Vagina (tissue), 2 donors: ENCODE measurements around the gene SELENOM. TPM values are rescaled to one million over a fixed set of nuclear protein-coding genes. Genes with fewer than 3 reads are reported as not detected.

Experiments used
- DNase-seq, 2 donors: peaks; one replicate each; pipeline ENCODE4 v3.0.0-alpha.2; 2017; ENCODE audit errors: extremely low spot score in 2 of 2
- H3K27ac ChIP-seq: fragments of 200-600 bp; sonication (generic); one replicate; pipeline ENCODE4 v1.5.1; 2019
- H3K27me3 ChIP-seq: fragments of 200-600 bp; sonication (generic); one replicate; pipeline ENCODE4 v1.5.1; 2019
- H3K36me3 ChIP-seq, 2 donors: fragments of 200-600 bp; sonication (generic); one replicate each; pipeline ENCODE4 v1.5.1; 2017 to 2019
- H3K4me1 ChIP-seq: fragments of 200-600 bp; sonication (generic); one replicate; pipeline ENCODE4 v1.5.1; 2019
- H3K4me3 ChIP-seq, 2 donors: fragments of 200-600 bp; sonication (generic); 1 replicate in 1 of 2; 2 replicates in 1 of 2; pipeline ENCODE4 v1.5.1; 2016 to 2019
- H3K9me3 ChIP-seq: fragments of 200-600 bp; sonication (generic); one replicate; pipeline ENCODE4 v1.5.1; 2019
- POLR2A ChIP-seq, 2 donors: fragments of 450-650 bp; IDR thresholded peaks; one replicate each; pipeline ENCODE4 v1.6.1; 2017; ENCODE audit warnings: antibody characterized with exemption in 2 of 2, mild to moderate bottlenecking in 2 of 2, moderate library complexity in 2 of 2
- POLR2AphosphoS5 ChIP-seq, 2 donors: sonication (generic); formaldehyde crosslinking; IDR thresholded peaks; one replicate each; pipeline ENCODE4 v1.9.0; 2017; ENCODE audit warnings: antibody characterized with exemption in 2 of 2, mild to moderate bottlenecking in 2 of 2, low read depth in 1 of 2; ENCODE audit not compliant: insufficient read depth in 1 of 2
- intact Hi-C: fragments of 100-400 bp; cut with DNase I; formaldehyde crosslinking; loops from one replicate; pipeline ENCODE4 v1.15.1; 2023
- total RNA-seq: library from RNA; depleted of rRNA; stranded (reverse); fragments of >200 nt; gene quantifications from one replicate; pipeline ENCODE4 v1.2.3, GENCODE V29; 2016
- TF ChIP-seq, protein P1 (sequence below), 3 experiments: fragments of 450-650 bp in 2 of 3; fragments of 200-600 bp in 1 of 3; sonication (generic) in 1 of 3; IDR thresholded peaks; one replicate each; pipeline ENCODE4 v1.5.1; 2017 to 2019; ENCODE audit warnings: antibody characterized with exemption in 3 of 3, mild to moderate bottlenecking in 2 of 3, moderate library complexity in 2 of 3

The SELENOM gene, protein sequence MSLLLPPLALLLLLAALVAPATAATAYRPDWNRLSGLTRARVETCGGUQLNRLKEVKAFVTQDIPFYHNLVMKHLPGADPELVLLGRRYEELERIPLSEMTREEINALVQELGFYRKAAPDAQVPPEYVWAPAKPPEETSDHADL
- total RNA-seq, result 941 TPM

DNA sequence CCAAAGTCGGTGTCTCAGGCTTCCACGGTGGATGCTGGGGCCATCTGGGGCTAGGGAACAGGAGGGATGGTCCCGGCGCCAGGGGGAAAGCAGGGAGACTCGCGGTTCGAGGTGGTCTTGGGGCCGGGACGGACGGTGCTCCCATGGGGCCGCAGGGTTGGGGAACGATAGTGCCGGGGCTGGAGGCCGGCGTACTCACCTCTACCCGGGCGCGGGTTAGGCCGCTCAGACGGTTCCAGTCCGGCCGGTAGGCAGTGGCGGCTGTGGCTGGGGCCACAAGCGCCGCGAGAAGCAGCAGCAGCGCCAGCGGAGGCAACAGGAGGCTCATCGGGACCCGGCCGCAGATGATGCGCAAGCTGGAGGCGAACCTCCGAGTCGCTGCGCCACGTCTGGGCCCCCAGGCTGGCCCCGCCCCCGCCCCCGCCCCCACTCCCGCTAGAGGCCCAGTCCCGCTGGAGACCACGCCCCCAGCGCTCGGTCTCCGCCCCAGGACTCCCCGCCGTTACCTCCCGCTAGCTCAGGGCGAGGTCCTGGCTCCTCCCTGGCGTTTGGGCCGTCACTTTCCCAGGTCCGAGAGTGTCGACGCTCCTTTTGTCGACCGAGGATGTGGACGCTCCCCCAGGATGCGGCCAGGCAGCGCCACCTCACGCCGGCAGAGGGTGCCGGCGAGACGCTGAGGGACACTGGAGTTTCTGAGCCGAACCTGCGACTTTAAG is at the start of gene SELENOM:
SELENOM (minus strand) TSS at position 391 of the 716 bp plus-strand sequence; CDS start at position 328, 63 bp downstream.
- peaks cover 51% of the 10 kb centered on the region for H3K4me1 ChIP-seq
- peak within 1 kb of the TSS; percentile 98 for H3K27ac ChIP-seq
- peak in 1 of 2 donors; percentile 97 for DNase-seq
- no peaks in the 10 kb centered on the region for H3K36me3 ChIP-seq
- H3K9me3 ChIP-seq, result no peaks in the 10 kb centered on the region
- TF ChIP-seq POLR2AphosphoS5 (IDR thresholded peaks at IDR 0.05; ENCODE audit: insufficient read depth in 1 of 2, low read depth in 1 of 2), result peak; percentile 84 to 97
- TF ChIP-seq POLR2A (IDR thresholded peaks at IDR 0.05), result peak; percentile 21 to 94
- TF ChIP-seq, protein P1, sequence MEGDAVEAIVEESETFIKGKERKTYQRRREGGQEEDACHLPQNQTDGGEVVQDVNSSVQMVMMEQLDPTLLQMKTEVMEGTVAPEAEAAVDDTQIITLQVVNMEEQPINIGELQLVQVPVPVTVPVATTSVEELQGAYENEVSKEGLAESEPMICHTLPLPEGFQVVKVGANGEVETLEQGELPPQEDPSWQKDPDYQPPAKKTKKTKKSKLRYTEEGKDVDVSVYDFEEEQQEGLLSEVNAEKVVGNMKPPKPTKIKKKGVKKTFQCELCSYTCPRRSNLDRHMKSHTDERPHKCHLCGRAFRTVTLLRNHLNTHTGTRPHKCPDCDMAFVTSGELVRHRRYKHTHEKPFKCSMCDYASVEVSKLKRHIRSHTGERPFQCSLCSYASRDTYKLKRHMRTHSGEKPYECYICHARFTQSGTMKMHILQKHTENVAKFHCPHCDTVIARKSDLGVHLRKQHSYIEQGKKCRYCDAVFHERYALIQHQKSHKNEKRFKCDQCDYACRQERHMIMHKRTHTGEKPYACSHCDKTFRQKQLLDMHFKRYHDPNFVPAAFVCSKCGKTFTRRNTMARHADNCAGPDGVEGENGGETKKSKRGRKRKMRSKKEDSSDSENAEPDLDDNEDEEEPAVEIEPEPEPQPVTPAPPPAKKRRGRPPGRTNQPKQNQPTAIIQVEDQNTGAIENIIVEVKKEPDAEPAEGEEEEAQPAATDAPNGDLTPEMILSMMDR (IDR thresholded peaks at IDR 0.05), result peak; percentile 67 to 96 (median 96)
- peak within 1 kb of the TSS; percentile 74 to 95 for H3K4me3 ChIP-seq
- H3K27me3 ChIP-seq, result no peaks in the 10 kb centered on the region
- intact Hi-C loops, result no loop called here

DNA sequence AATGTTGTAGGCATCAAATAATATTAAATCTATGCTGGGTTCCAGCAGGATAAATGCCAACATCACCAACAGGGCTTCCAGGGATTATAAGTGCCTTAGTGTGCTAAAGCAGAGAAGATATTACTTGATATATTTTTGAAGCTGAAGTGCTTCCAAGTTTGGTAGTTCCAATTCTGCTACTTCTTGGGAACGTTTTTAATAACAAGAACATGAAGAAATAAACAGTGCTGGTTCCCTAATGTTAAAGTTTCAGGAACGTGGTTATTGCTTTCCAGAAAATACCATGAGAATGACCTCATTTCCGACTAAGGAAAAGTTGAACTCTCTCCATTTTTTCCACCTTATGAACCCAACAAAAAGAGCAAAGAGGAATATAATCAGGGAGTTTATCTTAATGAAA is 48.1 kb upstream of the SELENOM start:
- no peak for DNase-seq
- Histone ChIP-seq H3K27me3 (no peaks in the 10 kb centered on the region), H3K4me3 (no peak overlapping the region), H3K4me1 (peaks cover 6% of the 10 kb centered on the region), H3K27ac (peak overlapping the region; percentile 58), H3K9me3 (no peaks in the 10 kb centered on the region), H3K36me3 (no peaks in the 10 kb centered on the region)
- intact Hi-C loops, result no loop called here
- TF ChIP-seq, protein P1 (IDR thresholded peaks at IDR 0.05), result no peak
- TF ChIP-seq POLR2A (IDR thresholded peaks at IDR 0.05) (no peak), POLR2AphosphoS5 (IDR thresholded peaks at IDR 0.05; ENCODE audit: insufficient read depth in 1 of 2, low read depth in 1 of 2) (peak in 1 of 2 donors; percentile 86)

DNA sequence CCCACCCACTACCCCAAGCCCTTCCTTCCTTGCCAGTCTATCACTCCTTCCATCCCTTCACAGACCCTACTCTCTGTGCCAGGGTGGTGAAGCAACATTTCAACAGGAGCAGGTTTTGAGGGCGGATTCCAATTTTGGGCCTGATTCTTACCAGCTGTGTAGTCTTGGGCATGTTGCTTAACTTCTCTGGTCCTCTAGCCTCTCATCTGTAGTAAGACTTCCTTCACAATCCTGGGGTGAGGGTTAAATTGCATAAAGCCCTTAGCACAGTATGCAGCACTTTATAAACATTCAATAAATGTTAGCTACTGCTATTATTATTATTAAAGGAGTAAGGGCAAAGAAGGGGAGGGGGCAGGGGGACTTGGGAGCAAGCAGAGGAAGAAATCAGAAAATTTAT is 47.6 kb upstream of the SELENOM start:
- H3K27ac ChIP-seq, result peak overlapping the region; percentile 58
- intact Hi-C loops, result no loop called here

DNA sequence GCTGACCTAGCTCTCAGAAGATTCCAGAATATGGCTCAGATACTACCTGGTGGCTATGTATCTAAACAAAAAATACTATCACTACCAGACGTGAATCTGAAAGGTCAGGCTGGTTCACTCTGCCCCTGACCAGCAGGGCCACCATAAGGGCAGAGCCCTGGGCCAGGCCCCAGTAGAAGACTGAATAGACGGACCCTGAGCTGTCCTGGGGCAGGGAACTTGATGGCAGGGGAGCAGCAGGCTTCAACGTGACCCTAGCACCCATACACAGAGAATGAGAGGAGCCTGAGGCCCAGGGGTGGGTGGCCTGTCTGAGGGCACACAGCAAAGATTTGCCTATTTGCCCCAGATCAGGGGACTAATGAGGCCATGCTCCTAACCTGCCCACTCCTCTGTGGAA is 46.0 kb upstream of the SELENOM start:
- H3K36me3 ChIP-seq, result no peaks in the 10 kb centered on the region
- intact Hi-C loops, result no loop called here
- H3K4me3 ChIP-seq, result no peak overlapping the region

More for the DNA sequence above, 47.6 kb upstream of the SELENOM start:
- DNase-seq, result no peak
- H3K9me3 ChIP-seq, result no peaks in the 10 kb centered on the region
- no peak overlapping the region for H3K4me3 ChIP-seq
- H3K4me1 ChIP-seq, result peaks cover 6% of the 10 kb centered on the region
- TF ChIP-seq, protein P1 (IDR thresholded peaks at IDR 0.05), result no peak
- TF ChIP-seq POLR2A (IDR thresholded peaks at IDR 0.05), result no peak
- no peak for TF ChIP-seq POLR2AphosphoS5 (IDR thresholded peaks at IDR 0.05; ENCODE audit: insufficient read depth in 1 of 2, low read depth in 1 of 2)
- H3K27me3 ChIP-seq, result no peaks in the 10 kb centered on the region
- H3K36me3 ChIP-seq, result no peaks in the 10 kb centered on the region

More for the DNA sequence above, 46.0 kb upstream of the SELENOM start:
- no peaks in the 10 kb centered on the region for H3K27me3 ChIP-seq
- no peaks in the 10 kb centered on the region for H3K9me3 ChIP-seq
- H3K4me1 ChIP-seq, result peaks cover 6% of the 10 kb centered on the region
- TF ChIP-seq, protein P1 (IDR thresholded peaks at IDR 0.05), result no peak
- TF ChIP-seq POLR2AphosphoS5 (IDR thresholded peaks at IDR 0.05; ENCODE audit: insufficient read depth in 1 of 2, low read depth in 1 of 2) (no peak), POLR2A (IDR thresholded peaks at IDR 0.05) (no peak)
- H3K27ac ChIP-seq, result no peak overlapping the region
- no peak for DNase-seq
